HG03378 (cell line): ENCODE data around the gene MFSD11.
"Not testable (repeated sequence)": the region's sequence is repeated elsewhere in the genome, so short reads cannot be mapped to it uniquely, and the experiment has no call there.

ENCODE experiments used
- ATAC-seq: cut with Tn5 transposase; IDR thresholded peaks from one replicate; pipeline ENCODE4 v1.9.1; 2021; ENCODE audit warnings: mild to moderate bottlenecking, moderate library complexity; ENCODE audit not compliant: unreplicated experiment

MFSD11 gene

GRCh38 chr17:76742958-76743357 lies 5.0 kb downstream of the MFSD11 start:
- ATAC-seq: no peak

- no peak for ATAC-seq
Observed at GRCh38 chr17:76744747-76745146, 6.8 kb downstream of the MFSD11 start.

DNA sequence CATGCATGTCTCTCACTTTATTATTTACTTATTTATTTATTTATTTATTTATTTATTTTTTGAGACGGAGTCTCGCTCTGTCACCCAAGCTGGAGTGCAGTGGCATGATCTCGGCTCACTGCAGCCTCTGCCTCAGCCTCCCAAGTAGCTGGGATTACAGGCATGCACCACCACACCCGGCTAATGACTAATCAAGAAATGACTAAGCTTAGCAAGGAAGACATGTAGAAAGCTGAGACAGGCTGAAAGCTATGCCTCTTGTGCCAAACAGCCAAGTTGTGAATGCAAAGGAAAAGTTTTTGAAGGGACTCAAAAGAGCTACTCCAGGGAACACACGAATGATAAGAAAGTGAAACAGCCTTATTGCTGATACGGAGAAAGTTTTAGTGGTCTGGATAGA lies 7.9 kb downstream of the MFSD11 start:
- ATAC-seq: not testable (repeated sequence)

- no peak for ATAC-seq
Observed at GRCh38 chr17:76747716-76748363, 9.9 kb downstream of the MFSD11 start.

DNA sequence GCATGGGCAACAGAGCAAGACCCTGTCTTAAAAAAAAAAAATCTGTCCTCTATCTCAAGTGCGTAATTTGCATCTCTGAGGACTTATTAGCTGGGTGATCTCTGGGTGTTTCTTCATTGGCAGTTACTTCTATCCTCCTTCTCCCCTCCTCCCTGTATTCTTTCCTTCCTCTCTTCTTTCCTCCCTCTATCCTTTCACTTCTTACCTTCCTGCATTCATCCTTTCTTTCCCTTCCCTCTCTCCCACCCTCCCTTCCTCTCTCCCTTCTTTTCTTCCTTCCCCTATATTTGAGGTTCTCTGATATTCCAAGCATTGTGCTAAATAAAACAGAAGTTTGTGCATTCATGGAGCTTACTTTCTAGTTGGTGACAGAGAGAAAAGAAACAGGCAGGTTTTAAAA lies 10.7 kb downstream of the MFSD11 start:
- no peak for ATAC-seq

- no peak for ATAC-seq
Observed at GRCh38 chr17:76751416-76751993, 13.6 kb downstream of the MFSD11 start.

GRCh38 chr17:76752006-76752405 lies 14.1 kb downstream of the MFSD11 start:
- no peak for ATAC-seq

DNA sequence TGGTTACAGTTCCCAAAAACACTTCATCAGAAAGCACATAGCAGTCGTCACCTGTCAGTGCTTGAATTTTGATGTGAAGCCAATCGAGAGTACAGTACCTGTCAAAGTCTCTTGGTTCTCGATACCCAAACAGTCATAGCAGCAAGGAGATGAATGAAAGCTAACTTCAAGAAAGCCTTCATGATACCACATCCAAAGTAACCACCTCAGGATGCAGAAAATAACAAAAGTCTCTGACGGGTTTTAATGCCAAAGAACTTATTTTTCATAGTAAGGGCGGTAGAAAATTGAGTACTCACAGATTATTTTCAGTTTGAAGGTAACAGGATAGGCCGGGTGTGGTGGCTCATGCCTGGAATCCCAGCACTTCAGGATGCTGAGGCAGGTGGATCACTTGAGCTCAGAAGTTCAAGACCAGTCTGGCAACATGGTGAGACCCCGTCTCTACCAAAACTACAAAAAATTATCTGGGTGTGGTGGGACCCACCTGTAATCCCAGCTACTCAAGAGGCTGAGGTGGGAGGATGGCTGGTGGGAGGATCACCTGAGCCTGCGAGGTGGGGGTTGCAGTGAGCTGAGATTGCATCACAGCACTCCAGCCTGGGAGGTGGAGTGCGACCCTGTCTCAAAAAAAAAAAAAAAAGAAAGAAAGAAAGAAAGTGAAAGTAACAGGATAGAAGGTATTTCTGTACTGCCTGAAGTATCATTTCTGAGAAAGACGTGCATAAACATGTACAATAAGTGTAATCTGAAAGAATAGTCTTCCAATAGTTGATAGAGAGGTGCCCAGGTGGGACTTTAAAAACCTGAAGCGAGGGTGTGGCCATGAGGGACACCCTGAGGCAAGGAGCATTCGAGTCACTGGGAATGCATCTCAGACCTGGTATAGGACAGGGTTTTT lies 15.4 kb downstream of the MFSD11 start:
- ATAC-seq: no peak

- no peak for ATAC-seq
Observed at GRCh38 chr17:76755285-76755684, 17.4 kb downstream of the MFSD11 start.

GRCh38 chr17:76757256-76757655 lies 19.3 kb downstream of the MFSD11 start:
- ATAC-seq: no peak

DNA sequence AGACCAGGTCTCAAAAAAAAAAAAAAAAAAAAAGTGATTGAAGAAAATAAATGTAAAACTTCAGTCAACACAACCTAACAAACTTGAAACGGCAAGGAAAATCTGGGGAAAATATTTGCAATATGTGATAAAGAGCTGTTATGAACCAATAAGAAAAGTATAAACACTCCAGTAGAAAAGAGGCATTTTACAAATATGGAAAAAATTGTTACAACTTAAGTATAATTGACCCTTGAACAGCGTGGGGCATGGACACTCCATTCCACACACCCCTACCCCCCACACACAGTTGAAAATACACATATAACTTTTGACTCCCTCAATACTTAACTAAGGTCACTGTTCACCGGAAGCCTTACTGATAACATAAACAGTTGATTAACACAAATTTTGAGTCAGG lies 20.7 kb downstream of the MFSD11 start:
- ATAC-seq: no peak

DNA sequence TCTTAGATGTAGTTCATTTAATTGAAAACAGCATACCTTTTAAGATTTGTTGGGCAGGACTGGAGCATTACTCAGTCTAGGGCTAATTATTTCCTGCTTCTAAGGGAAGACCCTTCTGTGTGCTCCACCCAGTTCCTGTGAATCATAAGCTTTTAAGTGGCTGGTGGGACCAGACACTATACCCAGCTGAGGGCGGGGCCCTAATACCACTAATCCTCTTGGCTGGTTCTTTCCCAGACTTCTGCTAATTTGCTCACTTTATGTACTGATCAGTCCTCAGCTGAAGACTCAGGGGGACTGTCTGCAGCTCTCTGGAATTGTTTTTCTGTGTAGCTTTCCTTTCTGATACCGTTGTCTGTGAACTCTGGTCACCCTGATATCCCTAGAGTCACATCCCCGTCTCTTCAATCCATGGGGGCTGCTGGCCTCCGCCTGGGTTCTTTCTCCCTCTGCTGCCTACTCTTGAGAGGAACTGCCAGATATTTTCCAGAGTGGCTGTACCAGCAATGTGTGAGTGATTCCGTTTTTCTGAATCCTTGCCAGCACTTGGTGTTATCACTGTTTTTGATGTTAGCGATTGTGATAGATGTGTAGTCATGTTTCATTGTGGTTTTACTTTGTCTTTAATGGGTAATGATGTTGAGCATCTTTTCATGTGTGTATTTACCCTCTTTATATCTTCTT lies 35.1 kb downstream of the MFSD11 start:
- no peak for ATAC-seq

DNA sequence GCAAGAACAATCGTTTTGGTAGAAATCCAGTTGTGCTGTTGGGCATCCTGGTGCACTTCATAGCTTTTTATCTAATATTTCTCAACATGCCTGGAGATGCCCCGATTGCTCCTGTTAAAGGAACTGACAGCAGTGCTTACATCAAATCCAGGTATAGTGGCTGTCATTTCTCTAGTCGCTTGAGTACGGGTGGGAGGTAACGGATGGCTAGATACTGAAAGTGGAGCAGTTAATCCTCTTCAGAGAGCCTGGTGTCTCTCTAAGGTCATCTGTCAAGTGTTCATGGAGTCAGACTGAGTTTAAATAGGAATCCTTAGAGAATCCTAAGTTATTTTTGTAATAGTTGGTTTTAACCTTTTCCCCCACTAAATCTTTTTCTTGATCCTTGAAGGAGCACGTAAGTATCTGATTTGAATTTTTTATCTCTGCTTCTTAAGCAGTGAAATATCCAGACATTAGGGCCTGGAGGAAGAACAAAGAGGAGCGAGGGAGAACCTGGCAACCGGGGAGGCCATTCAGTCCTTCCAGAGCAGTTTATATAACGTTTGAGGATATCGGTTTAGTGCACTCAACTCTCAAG lies 37.2 kb downstream of the MFSD11 start:
- no peak for ATAC-seq

GRCh38 chr17:76781056-76781982 lies 43.4 kb downstream of the MFSD11 start:
- ATAC-seq: no peak

DNA sequence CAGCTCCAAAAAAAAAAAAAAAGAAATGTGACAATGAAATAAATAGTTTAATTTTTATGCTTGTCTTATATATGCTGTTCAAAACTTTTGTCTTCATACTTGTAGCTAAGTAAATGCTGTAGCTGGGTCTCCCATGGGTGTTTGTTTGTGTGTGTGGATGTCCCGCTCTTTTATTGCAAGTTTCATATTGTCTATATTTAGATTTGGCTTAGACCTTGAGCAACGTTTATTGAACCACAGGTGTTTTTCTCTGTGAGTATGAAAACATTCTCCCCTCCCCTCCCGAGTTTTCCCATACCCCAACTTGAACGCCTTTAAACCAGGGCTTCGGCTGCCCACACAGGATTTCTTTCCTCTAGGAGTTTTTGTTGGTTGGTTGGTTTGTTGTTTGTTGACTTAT lies 45.2 kb downstream of the MFSD11 start:
- no peak for ATAC-seq

GRCh38 chr17:76784926-76785325 lies 47.0 kb downstream of the MFSD11 start:
- ATAC-seq: no peak

GRCh38 chr17:76787866-76788265 lies 49.9 kb downstream of the MFSD11 start:
- not testable (repeated sequence) for ATAC-seq

- ATAC-seq: no peak
Observed at GRCh38 chr17:76789235-76789788, 51.4 kb downstream of the MFSD11 start.
